ENCODE results near the gene CPVL.

Gene CPVL

DNA sequence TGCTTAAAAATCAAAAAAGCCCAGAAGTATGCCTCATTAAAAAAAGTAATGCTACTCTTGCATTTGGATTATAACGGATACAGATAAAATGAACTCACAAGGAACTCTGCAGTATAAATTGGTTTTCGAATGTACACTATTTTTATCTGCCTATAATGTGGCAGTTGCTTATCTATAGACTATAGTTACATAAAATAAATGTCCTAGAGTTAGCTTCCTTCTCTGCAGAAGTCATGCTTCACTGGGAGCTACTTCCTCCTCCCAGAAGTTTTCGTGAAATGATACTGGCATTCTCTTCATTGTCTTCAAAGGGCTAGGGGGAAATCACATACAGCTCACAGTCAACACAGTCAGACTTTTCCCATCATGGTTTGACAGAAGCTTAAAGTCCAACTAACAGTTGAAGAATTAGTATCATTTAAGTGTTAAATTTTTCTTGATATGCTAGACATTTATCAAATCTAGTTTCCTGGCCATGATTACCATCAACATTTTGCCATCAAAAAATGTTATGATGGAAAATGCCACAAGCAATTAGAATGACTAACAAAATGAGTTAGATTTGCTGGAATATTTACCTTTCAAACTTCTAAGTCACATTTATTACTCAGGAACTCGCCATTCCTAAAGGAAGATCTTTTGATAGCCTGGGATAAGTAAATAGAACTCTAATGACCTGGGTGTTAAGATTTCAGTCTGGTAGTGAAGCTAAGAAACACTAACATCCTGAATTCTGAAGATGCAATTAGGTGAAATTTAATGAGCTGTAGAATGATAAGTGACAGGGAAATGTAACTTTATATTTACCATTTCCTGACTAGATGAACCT lies 100.9 kb downstream of the CPVL start:
- no peak for DNase-seq

DNA sequence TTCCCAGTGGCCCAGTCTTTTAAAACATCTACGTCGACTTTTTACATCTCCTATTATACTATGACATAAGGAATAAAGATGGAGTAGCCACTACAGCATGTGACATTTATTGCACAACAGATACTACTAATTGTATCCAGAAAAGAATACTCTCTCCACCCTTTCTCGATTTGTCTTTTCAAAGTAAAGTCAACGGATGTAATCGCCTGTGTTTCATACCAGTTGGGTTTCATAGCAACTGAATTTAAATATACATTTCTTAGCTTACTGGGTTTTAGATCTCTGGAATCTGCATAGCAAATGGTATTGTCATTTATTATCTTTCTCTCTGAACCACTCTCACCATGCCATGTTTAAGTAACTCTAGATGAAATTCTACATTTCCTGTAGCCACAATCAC lies 101.8 kb downstream of the CPVL start:
- no peak for DNase-seq

DNA sequence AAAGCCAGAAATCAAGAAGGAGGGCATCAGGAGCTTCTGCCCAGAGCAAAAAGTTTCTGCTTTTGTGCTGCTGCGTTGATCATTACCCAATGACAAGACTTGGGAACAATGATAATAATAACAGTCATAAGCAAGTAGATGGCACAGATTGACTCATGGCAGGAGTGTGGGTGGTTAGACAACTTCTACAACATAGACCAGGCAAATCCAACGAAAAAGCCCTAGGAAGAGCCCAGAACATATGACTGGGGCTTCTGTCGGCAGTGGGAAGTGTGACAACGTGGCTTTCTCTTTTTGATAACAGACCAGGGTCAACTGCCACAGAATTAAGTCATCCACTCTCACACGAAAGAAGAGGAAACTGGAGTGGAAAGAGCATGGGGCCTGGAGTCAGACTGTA lies 102.8 kb downstream of the CPVL start:
- DNase-seq = no peak

DNA sequence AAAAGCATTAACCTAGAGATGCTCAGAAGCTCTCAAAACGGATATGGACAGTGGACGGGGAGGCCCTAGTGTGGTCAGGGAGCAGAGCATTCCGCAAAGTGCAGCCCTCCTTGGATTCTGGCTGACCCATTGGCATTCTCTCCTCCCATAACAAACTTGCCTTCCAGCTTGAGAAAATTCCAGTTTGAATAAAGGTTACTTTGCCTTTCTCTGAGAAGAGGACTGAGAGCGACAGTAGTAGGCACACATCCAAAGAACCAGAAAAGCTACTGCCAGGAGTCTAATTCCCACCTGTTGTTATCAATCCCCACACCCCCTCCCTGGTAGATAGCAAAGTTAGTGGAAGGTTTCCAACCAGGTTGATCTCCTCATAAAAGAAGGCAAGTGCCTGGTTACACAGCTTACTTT lies 103.5 kb downstream of the CPVL start:
- no peak for DNase-seq

DNA sequence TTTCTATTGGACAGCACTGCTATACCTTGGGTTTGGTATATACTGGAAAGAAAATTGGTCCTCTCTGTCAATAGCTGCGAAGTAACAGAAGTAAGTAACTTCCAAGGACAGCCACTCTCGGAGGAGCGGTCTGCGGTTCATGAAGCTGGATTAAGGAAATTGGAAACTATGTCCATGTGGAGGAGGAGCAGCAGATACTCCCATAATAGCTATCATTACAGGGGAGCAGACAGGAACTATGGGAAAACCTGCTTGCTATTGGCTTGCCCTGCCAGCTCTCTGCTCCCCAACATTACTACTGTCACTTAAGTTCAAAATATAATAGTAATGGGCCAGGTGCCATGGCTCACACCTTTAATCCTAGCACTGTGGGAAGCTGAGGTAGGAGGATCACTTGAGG lies 104.3 kb downstream of the CPVL start:
- DNase-seq = no peak

DNA sequence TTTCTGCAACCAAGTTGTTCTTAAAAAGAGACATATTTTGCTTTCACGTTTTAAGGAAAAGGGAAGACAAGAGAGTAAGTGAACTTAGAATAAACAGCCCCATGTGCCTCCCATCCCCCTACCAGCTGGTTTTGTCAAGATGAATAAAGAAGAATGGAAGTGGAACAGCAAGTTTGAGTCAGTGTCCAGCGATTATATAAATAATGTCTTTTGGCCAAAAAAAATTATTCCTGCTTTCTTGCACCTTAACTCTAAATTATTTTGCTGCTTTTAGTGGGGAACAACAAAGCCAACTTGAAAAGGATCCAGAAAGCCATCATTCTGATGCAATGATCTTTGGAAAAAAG lies 105.8 kb downstream of the CPVL start:
- DNase-seq = no peak

DNA sequence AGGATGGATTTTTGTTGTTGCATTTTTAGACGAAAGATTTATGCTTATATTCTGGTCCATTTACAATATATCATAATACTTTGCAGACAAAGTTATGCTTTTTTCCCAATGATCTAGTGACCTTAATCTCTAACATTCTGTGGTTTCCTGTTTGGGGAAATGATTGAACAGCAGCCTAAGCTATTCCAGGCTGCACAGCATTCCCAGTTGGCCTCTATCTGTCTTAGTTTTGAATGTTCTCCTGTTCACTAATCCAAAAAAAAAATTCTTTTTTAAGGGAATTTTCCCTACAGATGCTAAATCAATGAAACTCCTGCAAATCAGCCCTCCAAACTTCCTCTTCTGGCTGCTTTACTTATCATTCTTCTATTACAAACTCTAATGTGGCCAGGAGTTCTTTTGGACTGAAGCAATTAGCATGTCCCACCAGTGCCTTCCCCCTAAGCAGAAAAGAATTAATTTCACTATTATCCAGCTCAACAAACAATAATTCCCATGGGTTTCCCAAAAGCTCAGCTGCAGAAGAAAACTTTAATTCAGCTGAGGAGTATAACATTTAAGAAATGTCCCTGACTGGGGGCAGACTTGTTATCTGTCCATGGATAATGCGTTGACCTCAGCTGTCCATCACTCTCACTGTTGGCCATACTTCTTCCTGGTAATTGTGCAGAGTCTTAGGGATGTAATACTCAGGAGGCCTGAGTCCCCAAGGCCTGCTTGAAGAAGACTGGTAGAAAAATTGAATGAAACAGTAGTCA lies 106.3 kb downstream of the CPVL start:
- no peak for DNase-seq

DNA sequence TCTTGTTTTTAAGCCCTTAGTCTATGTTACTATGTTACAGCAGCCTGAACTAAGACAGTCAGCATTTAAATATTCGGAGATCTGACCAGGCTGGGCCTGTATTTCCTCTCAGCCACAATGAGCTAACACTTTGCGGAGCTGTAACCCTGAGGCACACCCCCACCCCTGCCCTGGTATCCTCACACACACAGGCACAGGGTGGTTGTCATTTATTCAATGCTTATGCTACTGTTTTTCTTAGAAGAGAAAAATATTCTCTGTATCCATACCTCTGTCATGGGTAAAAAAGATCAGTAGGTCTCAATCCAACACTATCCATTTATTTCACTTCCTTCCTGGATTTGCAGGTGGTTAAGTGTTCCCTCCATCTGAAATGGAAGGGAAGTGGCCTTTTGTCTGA lies 107.9 kb downstream of the CPVL start:
- no peak for DNase-seq

DNA sequence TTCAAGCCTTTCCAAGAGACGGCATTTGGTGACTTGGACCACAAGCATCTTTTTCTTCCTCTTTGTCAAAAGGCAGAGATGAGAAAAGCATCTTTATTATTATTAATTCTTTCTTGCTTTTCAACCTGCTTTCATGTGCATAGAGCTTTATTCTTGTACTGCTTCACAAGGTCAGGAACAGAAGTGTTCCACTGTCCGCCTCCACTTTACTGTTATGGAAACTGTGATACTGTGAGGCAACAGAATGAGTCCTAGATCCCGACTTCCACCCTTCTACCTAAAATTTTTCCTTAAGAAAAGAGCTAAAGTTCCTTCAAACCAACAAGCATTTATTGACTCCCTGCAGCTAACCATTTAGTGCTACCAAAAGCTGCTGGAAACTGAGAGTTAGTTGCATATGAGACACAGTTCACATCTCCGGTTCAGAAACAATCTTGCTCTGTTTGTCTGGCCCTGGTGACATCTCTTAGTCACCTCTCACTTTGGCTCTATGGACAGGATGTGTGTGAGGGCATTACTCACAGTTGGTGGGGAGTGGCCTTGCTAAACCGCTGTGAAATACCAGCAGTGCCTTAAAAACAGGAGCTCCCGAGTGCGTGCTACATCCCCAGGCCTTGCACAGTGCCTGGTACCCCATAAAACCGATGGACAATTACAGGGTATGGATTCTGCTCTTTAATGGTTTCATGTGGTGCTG lies 111.1 kb downstream of the CPVL start:
- no peak for DNase-seq

DNA sequence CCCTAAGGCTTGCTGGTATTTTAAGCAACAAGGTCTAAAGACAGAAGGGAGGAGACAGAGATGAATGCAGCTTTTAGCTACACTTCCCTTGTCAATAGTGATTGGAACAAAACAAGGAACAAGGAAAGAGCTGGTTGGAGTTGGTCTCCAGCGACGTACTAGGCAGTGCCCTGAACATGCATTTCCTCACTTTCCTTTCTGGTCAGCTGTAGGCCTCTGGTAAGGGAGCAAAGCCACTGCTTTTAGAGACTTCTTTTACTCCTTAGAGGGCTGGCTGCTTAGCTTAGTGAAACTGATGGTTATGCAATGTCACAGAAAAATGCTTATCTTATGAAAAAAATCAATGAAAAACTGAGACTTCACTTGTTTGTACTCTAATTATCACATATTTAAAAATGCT lies 112.8 kb downstream of the CPVL start:
- no peak for DNase-seq

DNA sequence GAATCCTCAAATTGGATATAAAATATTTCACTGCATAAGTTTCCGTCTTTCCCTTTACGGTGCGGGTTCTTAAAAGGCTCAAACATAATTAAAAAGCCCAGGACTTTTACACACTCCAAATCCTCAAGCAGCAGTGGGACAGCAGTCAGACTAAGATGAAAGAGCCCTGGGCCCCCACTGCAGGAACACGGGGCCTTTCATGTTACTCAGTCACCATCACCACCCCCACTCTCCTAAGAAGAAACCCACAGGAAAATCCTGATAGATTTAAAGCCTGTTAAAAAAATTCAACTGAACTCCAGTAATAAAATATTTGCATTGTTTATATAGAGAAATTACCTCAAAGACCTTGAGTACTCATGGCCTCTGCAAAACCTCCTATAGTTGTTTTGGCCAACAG lies 114.2 kb downstream of the CPVL start:
- DNase-seq = no peak

DNA sequence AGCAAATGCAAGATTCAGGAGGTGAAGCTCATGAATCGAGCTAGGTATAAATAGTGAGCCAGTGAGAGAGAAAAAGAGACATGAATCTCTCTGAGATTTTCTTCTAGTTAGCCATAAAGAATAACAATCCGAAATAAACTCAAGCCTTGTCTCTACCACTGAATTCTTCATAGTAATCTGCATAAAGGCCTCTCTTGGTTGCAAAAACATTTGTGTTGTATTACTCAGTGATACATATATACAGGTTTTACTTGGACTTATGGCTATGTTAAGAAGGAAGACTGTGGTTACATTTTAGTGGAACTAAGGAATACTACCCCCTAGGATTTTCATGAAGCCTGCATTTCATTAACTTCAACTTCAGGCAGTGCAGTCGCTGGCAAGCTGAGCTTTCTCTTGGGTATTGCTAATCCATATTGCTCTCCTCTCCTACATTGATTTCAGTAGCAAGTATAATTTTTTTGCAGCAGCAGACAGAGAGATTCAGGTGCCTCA lies 115.5 kb downstream of the CPVL start:
- DNase-seq = no peak

DNA sequence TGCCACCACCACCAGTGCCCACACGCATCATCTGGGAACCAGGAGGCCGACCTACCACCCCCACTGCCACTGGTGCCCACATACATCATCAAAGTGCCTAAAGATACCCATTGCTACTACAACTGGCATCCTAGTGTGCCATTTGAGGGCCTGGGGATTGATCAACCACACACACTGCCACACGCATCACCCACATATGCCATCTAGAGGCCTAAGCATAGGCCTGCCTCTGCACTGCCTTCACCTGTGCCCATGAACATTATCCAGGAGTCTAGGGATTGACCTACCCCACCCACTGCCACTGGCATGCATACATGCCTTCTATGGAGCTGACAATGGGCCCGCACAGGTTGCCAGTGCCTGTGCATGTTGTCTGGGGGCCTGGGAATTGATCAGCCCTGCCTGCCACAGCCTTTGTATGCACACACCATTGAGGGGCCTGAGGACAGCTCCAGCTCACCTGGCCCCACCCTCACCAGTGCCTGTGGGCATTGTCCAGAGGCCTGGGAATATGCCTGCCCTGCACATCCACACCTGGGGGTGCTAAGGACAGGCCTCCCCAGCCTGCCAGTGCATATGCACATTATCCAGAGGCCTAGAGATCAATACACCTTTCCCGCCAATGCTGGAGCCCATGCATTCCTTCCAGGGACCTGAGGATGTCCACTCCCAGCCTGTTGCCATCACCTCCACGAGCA lies 123.9 kb downstream of the CPVL start:
- DNase-seq = no peak

DNA sequence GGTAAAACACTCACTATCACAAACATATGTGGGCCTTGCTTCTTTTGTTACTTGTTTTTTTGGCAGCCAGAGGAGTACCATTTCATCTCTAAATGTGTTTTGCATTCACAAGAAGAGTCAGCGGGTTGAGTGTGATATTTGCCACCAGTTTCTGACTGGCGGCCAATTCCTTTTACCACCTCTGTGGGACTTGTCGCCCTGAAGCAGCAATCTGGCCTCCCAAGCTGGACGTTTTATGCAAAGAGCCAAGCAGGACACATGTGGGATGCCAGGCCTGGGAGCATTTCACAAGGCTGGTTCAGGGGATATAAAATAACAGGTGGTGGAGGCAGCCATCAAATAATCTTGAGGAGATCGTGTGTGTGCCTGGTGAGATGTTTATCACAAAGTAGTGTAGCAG lies 126.4 kb downstream of the CPVL start:
- DNase-seq = peak in 7 of 56 donors; percentile 2 to 29 (median 5)

DNA sequence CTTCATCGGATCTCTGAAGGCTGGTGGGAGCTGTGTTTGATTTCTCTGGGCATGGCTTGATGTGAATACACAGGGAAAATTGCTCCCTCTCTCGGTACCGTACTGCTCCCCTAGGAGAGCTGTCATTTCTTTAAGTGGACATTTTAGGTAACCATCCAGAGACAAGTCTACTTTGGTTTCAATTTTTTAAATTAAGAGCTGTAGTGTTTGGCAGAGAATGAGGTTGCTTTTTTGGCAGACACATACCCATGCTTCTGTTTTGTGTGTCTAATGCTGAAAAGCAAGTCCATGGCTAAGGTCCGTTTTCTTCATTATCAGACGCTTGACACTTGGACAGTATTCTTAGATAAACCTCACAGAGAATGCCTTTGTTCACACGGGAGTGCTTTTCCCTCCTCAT lies 127.0 kb downstream of the CPVL start:
- DNase-seq = no peak

DNA sequence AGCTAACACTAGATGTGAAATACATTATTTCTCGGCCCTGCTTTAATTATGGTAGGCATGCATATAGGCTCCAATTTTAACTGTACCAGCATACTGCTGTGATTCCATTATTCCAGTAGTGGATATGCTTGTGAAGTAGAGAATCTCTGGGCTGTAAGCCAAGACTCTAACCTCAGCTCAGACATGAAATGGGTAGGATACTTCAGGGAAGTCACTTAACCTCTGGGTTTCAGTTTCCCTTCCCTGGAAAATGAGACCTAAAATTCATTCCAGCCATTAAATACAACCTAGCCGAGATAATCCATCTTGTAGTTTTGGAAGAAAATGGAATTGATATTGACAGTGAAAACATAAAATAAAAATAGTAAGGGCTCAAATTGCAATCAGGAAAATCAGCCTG lies 128.6 kb downstream of the CPVL start:
- no peak for DNase-seq

DNA sequence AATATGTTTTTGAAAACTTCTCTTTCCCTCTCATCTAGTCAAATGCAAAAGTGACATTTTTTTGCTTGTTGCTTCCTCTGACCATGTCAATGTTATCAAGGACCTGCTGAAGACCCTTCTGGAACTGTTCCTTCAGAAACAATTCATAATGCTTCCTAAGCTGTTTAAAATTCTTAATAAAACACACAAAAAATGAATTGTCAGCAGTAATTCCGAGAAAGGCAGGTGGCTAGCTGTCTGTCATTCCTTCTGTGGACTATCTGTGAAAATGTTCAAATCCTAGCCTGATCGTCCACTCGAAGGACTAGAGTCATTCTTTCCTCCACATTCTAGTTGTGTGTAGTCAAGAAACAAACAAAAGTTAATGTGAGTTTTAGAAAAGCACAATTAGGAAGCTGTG lies 131.6 kb downstream of the CPVL start:
- DNase-seq = no peak

DNA sequence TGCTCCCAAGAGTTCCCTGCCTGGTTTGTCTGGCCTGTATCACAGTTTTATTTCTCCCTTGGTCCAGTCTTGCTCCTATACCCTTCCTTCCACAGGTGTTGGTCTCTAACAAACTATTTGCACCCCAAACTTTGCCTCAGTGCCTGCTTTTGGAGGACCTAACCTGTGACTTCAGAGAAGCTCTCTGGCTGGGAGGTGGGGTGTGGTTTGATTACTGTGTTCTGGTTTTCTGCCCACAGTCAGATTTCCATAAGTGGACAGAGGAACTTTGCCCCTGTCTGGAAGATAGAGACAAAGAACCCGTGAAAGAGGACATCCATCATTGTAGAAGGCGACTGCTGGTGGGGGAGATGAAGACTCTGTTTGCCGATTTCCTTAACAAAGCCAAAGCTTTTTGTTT lies 132.4 kb downstream of the CPVL start:
- no peak for DNase-seq

DNA sequence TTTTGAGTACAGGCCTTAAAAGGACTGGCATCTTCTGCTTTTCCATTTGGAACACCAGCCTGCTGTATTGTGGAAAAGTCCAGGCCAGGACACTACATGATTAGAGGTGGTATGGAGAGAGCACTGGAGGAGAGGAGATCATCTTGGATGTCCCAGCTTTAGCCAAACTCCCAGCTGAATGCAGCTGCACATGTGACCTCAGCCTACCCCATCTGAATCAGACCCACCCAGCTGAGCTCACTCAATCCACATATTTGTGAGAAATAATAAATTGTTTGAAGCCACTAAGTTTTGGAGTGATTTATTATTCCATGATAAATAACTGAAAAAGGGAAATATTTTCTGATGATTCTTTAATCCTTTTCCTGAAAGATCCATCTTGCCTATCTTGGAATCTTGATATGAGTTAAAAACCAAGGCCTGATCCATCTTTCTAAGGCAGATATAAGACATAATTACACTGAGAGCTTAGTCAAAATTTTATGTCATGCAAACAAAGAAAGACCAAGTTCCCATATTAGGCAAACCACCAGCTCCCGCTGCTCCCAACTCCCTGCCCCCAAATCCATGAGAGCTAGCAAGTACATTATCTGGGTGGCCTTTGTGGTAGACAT lies 133.1 kb downstream of the CPVL start:
- DNase-seq = no peak

DNA sequence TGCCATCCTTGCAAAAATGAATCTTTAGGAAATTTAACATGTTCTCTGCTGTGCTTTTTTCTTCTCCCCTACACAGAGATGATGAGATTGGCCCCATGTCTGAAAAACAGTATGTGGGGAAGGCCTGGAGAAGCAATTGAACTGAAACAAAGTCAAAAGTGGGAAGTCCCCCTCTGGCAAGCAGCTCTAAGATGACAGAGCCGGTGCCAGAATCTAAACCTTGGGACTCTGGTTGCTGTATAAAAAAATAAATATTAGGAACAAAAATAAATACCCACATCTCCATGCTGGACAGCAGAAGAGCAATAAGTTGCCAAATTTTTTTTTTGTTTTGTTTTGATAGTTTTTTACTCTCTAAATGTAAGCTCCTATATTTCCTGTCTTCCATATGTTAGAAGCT lies 136.4 kb downstream of the CPVL start:
- DNase-seq = no peak

DNA sequence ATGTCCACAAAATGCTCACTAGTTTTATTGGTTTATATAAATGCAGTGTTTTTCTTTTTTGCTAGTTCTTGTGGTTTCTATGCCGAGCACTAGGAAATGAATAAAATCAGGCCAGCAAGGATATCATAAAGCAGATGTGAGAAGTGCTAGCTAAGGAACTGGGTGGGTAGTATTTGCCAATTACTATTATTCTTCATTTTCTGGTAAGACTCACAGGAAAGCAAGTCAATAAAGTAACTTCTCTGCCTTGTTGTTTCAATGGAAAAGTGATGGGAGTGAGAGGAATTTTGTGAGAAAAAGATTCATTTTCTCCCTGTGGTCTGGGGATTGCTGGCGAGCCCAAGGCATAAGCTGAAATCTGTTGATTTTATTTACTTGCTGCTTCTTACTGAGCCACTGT lies 137.7 kb downstream of the CPVL start:
- no peak for DNase-seq
